GM23338 (cell line): Measurements from ENCODE around the gene SKA3. TPM values are rescaled to one million over a fixed set of nuclear protein-coding genes. Genes with fewer than 3 reads are reported as not detected.
"Not testable (repeated sequence)": the region's sequence is repeated elsewhere in the genome, so short reads cannot be mapped to it uniquely, and the experiment has no call there.

Experiments
- ATAC-seq: fragments of 200-7000 bp; cut with Tn5 transposase; 3 replicates; pipeline ENCODE4 v1.9.1; 2020
- DNase-seq: peaks from one replicate; pipeline ENCODE4 v3.0.0-alpha.2; 2015; ENCODE audit warnings: low spot score
- H2AFZ ChIP-seq: fragments of 200-600 bp; sonication (generic); 2 replicates; pipeline ENCODE4 v1.8.0; 2016; ENCODE audit warnings: antibody characterized with exemption, mild to moderate bottlenecking, moderate library complexity
- H3F3A ChIP-seq: fragments of 200-600 bp; sonication (generic); replicated peaks from 2 replicates; pipeline ENCODE4 v1.8.0; 2017; ENCODE audit warnings: antibody characterized with exemption, mixed run types, low read depth
- H3K27ac ChIP-seq: fragments of 200-600 bp; sonication (generic); 2 replicates; pipeline ENCODE4 v1.6.1; 2016; ENCODE audit warnings: low read depth
- H3K27me3 ChIP-seq: fragments of 200-600 bp; sonication (generic); 2 replicates; pipeline ENCODE4 v1.8.0; 2016; ENCODE audit warnings: mild to moderate bottlenecking, mixed run types, moderate library complexity; ENCODE audit not compliant: insufficient read depth
- H3K36me3 ChIP-seq: fragments of 200-600 bp; sonication (generic); 2 replicates; pipeline ENCODE4 v1.8.0; 2016; ENCODE audit warnings: mild to moderate bottlenecking; ENCODE audit not compliant: insufficient read depth
- H3K4me1 ChIP-seq: fragments of 200-600 bp; sonication (generic); 2 replicates; pipeline ENCODE4 v1.8.0; 2016; ENCODE audit warnings: mild to moderate bottlenecking, moderate library complexity; ENCODE audit not compliant: insufficient read depth
- H3K4me2 ChIP-seq: fragments of 200-600 bp; sonication (generic); 2 replicates; pipeline ENCODE4 v1.7.1; 2017; ENCODE audit warnings: mixed run types
- H3K4me3 ChIP-seq: fragments of 200-600 bp; sonication (generic); 2 replicates; pipeline ENCODE4 v1.6.1; 2016; ENCODE audit warnings: mixed run types
- H3K79me2 ChIP-seq: fragments of 200-600 bp; sonication (generic); replicated peaks from 2 replicates; pipeline ENCODE4 v1.8.0; 2017; ENCODE audit warnings: mild to moderate bottlenecking; ENCODE audit not compliant: insufficient read depth
- H3K9me2 ChIP-seq: fragments of 200-600 bp; sonication (generic); 2 replicates; pipeline ENCODE4 v1.8.0; 2017; ENCODE audit not compliant: insufficient read depth
- H4K20me1 ChIP-seq: fragments of 200-600 bp; sonication (generic); replicated peaks from 2 replicates; pipeline ENCODE4 v1.8.0; 2017; ENCODE audit warnings: mild to moderate bottlenecking; ENCODE audit not compliant: insufficient read depth
- H3K27ac Mint-ChIP-seq: 2 replicates; pipeline ENCODE4 v1.8.0; 2020; ENCODE audit warnings: inconsistent platforms, mild to moderate bottlenecking, moderate library complexity, mixed read lengths
- H3K27me3 Mint-ChIP-seq: 3 replicates; pipeline ENCODE4 v1.8.0; 2022; ENCODE audit warnings: low read depth, mild to moderate bottlenecking, moderate library complexity, mixed read lengths, inconsistent platforms; ENCODE audit not compliant: insufficient read depth, poor library complexity
- H3K36me3 Mint-ChIP-seq: 3 replicates; pipeline ENCODE4 v1.8.0; 2021; ENCODE audit warnings: low read depth, mild to moderate bottlenecking, inconsistent platforms, moderate library complexity, mixed read lengths
- H3K4me1 Mint-ChIP-seq: 3 replicates; pipeline ENCODE4 v1.8.0; 2020; ENCODE audit warnings: mild to moderate bottlenecking, inconsistent platforms, mixed read lengths
- H3K4me3 Mint-ChIP-seq: 3 replicates; pipeline ENCODE4 v1.8.0; 2021; ENCODE audit warnings: moderate library complexity, mild to moderate bottlenecking, inconsistent platforms, mixed read lengths
- H3K9me3 Mint-ChIP-seq: 3 replicates; pipeline ENCODE4 v1.8.0; 2020; ENCODE audit warnings: moderate library complexity, mild to moderate bottlenecking, inconsistent platforms, mixed read lengths
- CREB1 ChIP-seq: fragments of 250-450 bp; sonication (Bioruptor Pico); IDR thresholded peaks from 2 replicates; pipeline ENCODE4 v1.5.0; 2020; ENCODE audit warnings: low read depth, mild to moderate bottlenecking, moderate library complexity
- NANOG ChIP-seq: IDR thresholded peaks from 2 replicates; pipeline ENCODE4 v1.6.1; 2016; ENCODE audit warnings: antibody characterized with exemption, borderline replicate concordance
- REST ChIP-seq: IDR thresholded peaks from one replicate; pipeline ENCODE4 v1.6.1; 2018; ENCODE audit warnings: antibody characterized with exemption; ENCODE audit not compliant: unreplicated experiment
- STAT1 ChIP-seq: IDR thresholded peaks from one replicate; pipeline ENCODE4 v1.6.1; 2016; ENCODE audit warnings: antibody characterized with exemption; ENCODE audit not compliant: unreplicated experiment
- ZNF462 ChIP-seq: fragments of 250-450 bp; sonication (Bioruptor Pico); IDR thresholded peaks from 2 replicates; pipeline ENCODE4 v1.5.0; 2020; ENCODE audit warnings: mild to moderate bottlenecking, moderate library complexity
- polyA plus RNA-seq: library from polyadenylated mRNA; unstranded; fragments of >200 nt; fragmentation: Nextera tagmentation; extraction: Ambion mirVana; gene quantifications from 2 replicates; pipeline ENCODE4 v1.2.1, GENCODE V29; 2016
- total RNA-seq: library from RNA; depleted of rRNA; stranded (reverse); fragments of >200 nt; shearing (Covaris generic); gene quantifications from 2 replicates; pipeline ENCODE4 v1.2.3, GENCODE V29; 2014

The SKA3 gene
- total and polyA plus RNA-seq, 2 experiments from 2014 or later, result 65.9 to 179 TPM

- TF ChIP-seq REST (no peak), STAT1 (no peak), ZNF462 (CRISPR knock-in tag) (no peak), CREB1 (no peak), NANOG (no peak)
Observed at GRCh38 chr13:21137696-21138095, 38.7 kb downstream of the SKA3 start (continued).

- H3F3A ChIP-seq, H3K79me2 ChIP-seq, H3K4me2 ChIP-seq, H3K4me3 ChIP-seq, H3K36me3 ChIP-seq, ATAC-seq, H3K27me3 ChIP-seq, DNase-seq, H3K4me1 ChIP-seq, H4K20me1 ChIP-seq, H2AFZ ChIP-seq, H3K9me2 ChIP-seq: not testable (repeated sequence)
- Mint-ChIP-seq H3K27me3 (peaks cover 12% of the 10 kb centered on the region), H3K36me3 (peaks cover 11% of the 10 kb centered on the region), H3K27ac (peak overlapping the region; percentile 93), H3K4me1 (peaks cover 22% of the 10 kb centered on the region), H3K4me3 (peak overlapping the region; percentile 32; the same call in 2 of the 3 replicates), H3K9me3 (peaks cover 13% of the 10 kb centered on the region)
- peak overlapping the region; percentile 89 for H3K27ac ChIP-seq
Observed at GRCh38 chr13:21135833-21136232, 40.5 kb downstream of the SKA3 start.
